Transverse colon (tissue), 4 donors: ENCODE results near the gene FUT7. TPM values are rescaled to one million over a fixed set of nuclear protein-coding genes. Genes with fewer than 3 reads are reported as not detected.

Source experiments
- DNase-seq: peaks from one replicate; pipeline ENCODE4 v3.0.0-alpha.2; 2019
- H3K27ac ChIP-seq, 4 donors: fragments of 200-600 bp; sonication (generic); 2 replicates each; pipeline ENCODE4 v1.5.1; 2016 to 2018; ENCODE audit warnings: inconsistent platforms in 4 of 4
- H3K27me3 ChIP-seq: fragments of 200-600 bp; sonication (generic); 2 replicates; pipeline ENCODE4 v1.5.1; 2017; ENCODE audit warnings: inconsistent platforms
- H3K36me3 ChIP-seq, 4 donors: fragments of 200-600 bp; sonication (generic); 2 replicates each; pipeline ENCODE4 v1.5.1; 2017 to 2019; ENCODE audit warnings: inconsistent platforms in 4 of 4
- H3K4me1 ChIP-seq, 4 donors: fragments of 200-600 bp; sonication (generic); 2 replicates each; pipeline ENCODE4 v1.5.1; 2017 to 2020; ENCODE audit warnings: inconsistent platforms in 4 of 4
- H3K4me3 ChIP-seq, 4 donors: fragments of 200-600 bp; sonication (generic); 1 replicate in 1 of 4; 2 replicates in 3 of 4; pipeline versions ENCODE4 v1.5.1 to v1.6.1; 2017 to 2019; ENCODE audit warnings: inconsistent platforms in 4 of 4
- H3K9me3 ChIP-seq, 2 donors: fragments of 200-600 bp; sonication (generic); 2 replicates each; pipeline ENCODE4 v1.5.1; 2017 to 2019; ENCODE audit warnings: inconsistent platforms in 2 of 2
- EP300 ChIP-seq: sonication (generic); formaldehyde crosslinking; IDR thresholded peaks from one replicate; pipeline ENCODE4 v1.6.1; 2017; ENCODE audit warnings: antibody characterized with exemption, low read depth
- POLR2A ChIP-seq: fragments of 450-650 bp; IDR thresholded peaks from one replicate; pipeline ENCODE4 v1.6.1; 2016; ENCODE audit warnings: antibody characterized with exemption, mild to moderate bottlenecking, moderate library complexity
- POLR2AphosphoS5 ChIP-seq, 3 donors: sonication (generic); formaldehyde crosslinking; IDR thresholded peaks; one replicate each; pipeline ENCODE4 v1.6.1; 2016; ENCODE audit warnings: antibody characterized with exemption in 3 of 3
- WGBS, 2 donors: methylation state at CpG; one replicate each; pipeline ENCODE4 v1.1.5; 2018; ENCODE audit warnings: low coverage in 1 of 2; 5-methylcytosine and 5-hydroxymethylcytosine counted together
- in situ Hi-C, 4 donors: fragments of 200-750 bp; cut with MboI; loops; one replicate each; pipeline versions ENCODE4 v1.15.0 to v1.15.1; 2017; ENCODE audit warnings: low sequenced_read_pairs in 3 of 4, low pct_ligation_motif_present in 1 of 4, low pct_unique_long_range_greater_than_20kb in 1 of 4
- intact Hi-C: fragments of 100-400 bp; cut with DNase I; formaldehyde crosslinking; loops from one replicate; pipeline ENCODE4 v1.15.1; 2023; ENCODE audit warnings: low total_unique reads
- total RNA-seq, 4 donors: library from RNA; depleted of rRNA; stranded (reverse); fragments of >200 nt; gene quantifications; one replicate each; pipeline ENCODE4 v1.1.0, GENCODE V29; 2016
- TF ChIP-seq, protein P1 (sequence below), 5 experiments: fragments of 200-600 bp in 3 of 5; fragments of 450-650 bp in 2 of 5; sonication (generic) in 3 of 5; IDR thresholded peaks; 1 replicate in 2 of 5; 2 replicates in 3 of 5; pipeline ENCODE4 v1.5.1; 2016 to 2017; ENCODE audit warnings: antibody characterized with exemption in 5 of 5, inconsistent platforms in 3 of 5, mild to moderate bottlenecking in 2 of 5, moderate library complexity in 1 of 5

FUT7 gene
- total RNA-seq, 4 donors from 2014 or later: not detected

DNA sequence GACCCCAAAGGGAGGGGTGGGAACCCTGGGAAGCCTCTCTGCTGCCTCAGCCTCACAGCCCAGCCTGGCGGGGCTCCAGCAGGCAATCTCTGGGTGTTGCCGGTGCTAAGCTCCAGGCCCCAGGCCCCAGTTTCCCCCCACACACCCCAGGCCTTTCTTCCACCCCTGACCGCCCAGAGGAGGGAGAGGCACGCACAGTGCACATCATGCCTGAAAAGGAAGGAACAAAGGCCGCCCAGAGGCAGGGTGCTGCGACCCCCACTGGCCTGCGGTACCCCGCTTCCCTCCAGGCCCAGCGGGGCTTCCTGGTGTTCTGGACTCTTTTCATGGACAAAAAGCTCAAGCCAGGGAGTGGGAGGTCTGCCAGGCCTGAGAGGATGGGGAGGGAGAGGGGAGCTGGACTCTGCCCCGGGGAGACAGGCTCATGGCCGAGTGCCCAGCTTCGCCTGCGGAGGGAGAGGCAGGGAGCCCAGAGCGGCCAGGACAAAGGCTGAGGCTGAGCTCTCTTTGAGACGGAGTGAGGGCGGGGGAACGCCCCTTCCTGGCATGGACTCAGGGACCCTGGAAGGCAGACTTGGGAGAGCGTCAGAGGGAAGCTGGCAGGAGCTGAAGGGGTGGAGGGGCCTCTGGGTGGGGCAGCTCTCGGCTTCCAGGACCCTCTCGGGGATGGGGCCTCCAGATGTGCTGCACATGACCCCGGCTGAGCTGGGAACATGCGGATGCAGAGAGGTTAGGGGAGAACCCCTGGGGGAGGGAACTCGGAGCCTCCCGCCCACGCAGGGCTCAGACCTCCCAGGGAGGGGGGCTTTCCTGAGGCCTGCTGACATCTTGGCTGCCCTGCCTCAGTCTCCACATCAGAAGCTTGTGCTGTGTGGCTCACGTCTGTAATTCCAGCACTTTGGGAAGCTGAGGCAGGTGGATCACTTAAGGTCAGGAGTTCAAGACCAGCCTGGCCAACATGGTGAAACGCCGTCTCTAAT lies 23.8 kb upstream of the FUT7 start:
- intact Hi-C loops (no loop called here), in situ Hi-C loops (no loop called here)
- Histone ChIP-seq H3K27me3 (peaks cover 31% of the 10 kb centered on the region), H3K4me3 (peak overlapping the region in 1 of 4 donors; percentile 22), H3K4me1 (peaks cover 26 to 59% (median 47%) of the 10 kb centered on the region in 4 donors), H3K9me3 (no peaks in the 10 kb centered on the region), H3K27ac (peak overlapping the region; percentile 80 to 89 (median 86)), H3K36me3 (no peaks in the 10 kb centered on the region)
- WGBS, 2 donors: 40 to 43% methylated on average over 1 to 25 of the region's 28 CpGs
- DNase-seq: peak; percentile 94
- TF ChIP-seq EP300 (no peak), POLR2AphosphoS5 (IDR thresholded peaks at IDR 0.05) (peak; percentile 15 to 71 (median 46)), POLR2A (no peak)
- TF ChIP-seq, protein P1, sequence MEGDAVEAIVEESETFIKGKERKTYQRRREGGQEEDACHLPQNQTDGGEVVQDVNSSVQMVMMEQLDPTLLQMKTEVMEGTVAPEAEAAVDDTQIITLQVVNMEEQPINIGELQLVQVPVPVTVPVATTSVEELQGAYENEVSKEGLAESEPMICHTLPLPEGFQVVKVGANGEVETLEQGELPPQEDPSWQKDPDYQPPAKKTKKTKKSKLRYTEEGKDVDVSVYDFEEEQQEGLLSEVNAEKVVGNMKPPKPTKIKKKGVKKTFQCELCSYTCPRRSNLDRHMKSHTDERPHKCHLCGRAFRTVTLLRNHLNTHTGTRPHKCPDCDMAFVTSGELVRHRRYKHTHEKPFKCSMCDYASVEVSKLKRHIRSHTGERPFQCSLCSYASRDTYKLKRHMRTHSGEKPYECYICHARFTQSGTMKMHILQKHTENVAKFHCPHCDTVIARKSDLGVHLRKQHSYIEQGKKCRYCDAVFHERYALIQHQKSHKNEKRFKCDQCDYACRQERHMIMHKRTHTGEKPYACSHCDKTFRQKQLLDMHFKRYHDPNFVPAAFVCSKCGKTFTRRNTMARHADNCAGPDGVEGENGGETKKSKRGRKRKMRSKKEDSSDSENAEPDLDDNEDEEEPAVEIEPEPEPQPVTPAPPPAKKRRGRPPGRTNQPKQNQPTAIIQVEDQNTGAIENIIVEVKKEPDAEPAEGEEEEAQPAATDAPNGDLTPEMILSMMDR (IDR thresholded peaks at IDR 0.05): no peak

DNA sequence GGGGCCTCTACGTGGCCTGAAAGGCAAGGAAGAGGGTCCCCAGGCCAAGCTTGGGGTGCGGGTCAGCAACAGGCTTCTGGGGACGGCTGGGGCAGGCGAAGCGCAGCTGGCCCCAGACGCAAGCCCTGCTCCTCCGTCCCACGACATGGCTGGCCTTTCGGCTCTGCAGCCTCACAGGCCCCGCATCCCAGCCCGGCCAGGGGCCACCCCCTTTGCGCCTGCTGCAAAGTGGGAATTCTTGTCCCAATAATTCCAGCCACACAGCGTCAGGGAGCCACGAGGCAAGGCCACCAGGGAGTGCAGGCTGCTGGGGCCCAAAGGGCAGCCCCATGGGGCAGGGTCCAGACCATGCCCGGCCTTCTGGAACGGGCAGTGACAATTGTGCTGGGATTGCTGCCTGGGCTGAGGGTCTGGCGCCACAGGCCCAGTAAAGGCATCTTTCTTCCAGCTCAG lies 23.1 kb upstream of the FUT7 start:
- no peak for DNase-seq
- in situ Hi-C loops: no loop called here
- intact Hi-C loops: no loop called here
- no peak for TF ChIP-seq POLR2AphosphoS5 (IDR thresholded peaks at IDR 0.05)
- TF ChIP-seq, protein P1 (IDR thresholded peaks at IDR 0.05): no peak
- TF ChIP-seq POLR2A: no peak
- 56% methylated on average over 11 of the region's 17 CpGs; no CpG with 5 or more reads in 1 of the 2 donors for WGBS, 2 donors
- H3K27me3 ChIP-seq: peaks cover 31% of the 10 kb centered on the region
- peaks cover 26 to 59% (median 47%) of the 10 kb centered on the region in 4 donors for H3K4me1 ChIP-seq
- H3K9me3 ChIP-seq: no peaks in the 10 kb centered on the region
- peak overlapping the region; percentile 80 to 89 (median 86) for H3K27ac ChIP-seq
- no peaks in the 10 kb centered on the region for H3K36me3 ChIP-seq
- peak overlapping the region in 2 of 4 donors; percentile 51 to 55 for H3K4me3 ChIP-seq

GRCh38 chr9:137053944-137054931 lies 22.4 kb upstream of the FUT7 start, which contains the start of gene ENTPD2:
TSS of gene ENTPD2 (minus strand) at chr9:137054061. CDS start at chr9:137053997, 64 bp downstream.
- Histone ChIP-seq H3K27me3 (peaks cover 38% of the 10 kb centered on the region), H3K9me3 (no peaks in the 10 kb centered on the region), H3K4me3 (peak within 1 kb of the TSS in 3 of 4 donors; percentile 34 to 55 (median 51)), H3K36me3 (no peaks in the 10 kb centered on the region), H3K4me1 (peaks cover 26 to 59% (median 47%) of the 10 kb centered on the region in 4 donors), H3K27ac (peak within 1 kb of the TSS; percentile 80 to 89 (median 86))
- intact Hi-C loops (no loop called here), in situ Hi-C loops (no loop called here)
- WGBS, 2 donors: 27% methylated on average over 44 of the region's 90 CpGs; no CpG with 5 or more reads in 1 of the 2 donors
- peak; percentile 72 to 89 (median 82) for TF ChIP-seq POLR2AphosphoS5 (IDR thresholded peaks at IDR 0.05)
- TF ChIP-seq, protein P1 (IDR thresholded peaks at IDR 0.05): no peak
- peak; percentile 78 for TF ChIP-seq POLR2A
- DNase-seq: peak; percentile 87
